Hepatocyte (in vitro differentiated cells): Measurements from ENCODE around the gene PKLR. TPM values are rescaled to one million over a fixed set of nuclear protein-coding genes. Genes with fewer than 3 reads are reported as not detected.
A peak's percentile ranks its signal among the peaks of the same experiment; 100 is the strongest.

Experiments used
- DNase-seq: peaks from one replicate; pipeline ENCODE4 v3.0.0-alpha.2; 2016; ENCODE audit warnings: low spot score
- H2AFZ ChIP-seq: fragments of 200-600 bp; sonication (generic); 2 replicates; pipeline ENCODE4 v1.6.0; 2016; ENCODE audit warnings: antibody characterized with exemption, mild to moderate bottlenecking
- H3K27ac ChIP-seq: fragments of 200-600 bp; sonication (generic); 2 replicates; pipeline ENCODE4 v1.5.1; 2016; ENCODE audit warnings: mild to moderate bottlenecking
- H3K27me3 ChIP-seq: fragments of 200-600 bp; sonication (generic); 2 replicates; pipeline ENCODE4 v1.6.1; 2016
- H3K36me3 ChIP-seq: fragments of 200-600 bp; sonication (generic); replicated peaks from 2 replicates; pipeline ENCODE4 v1.5.1; 2016; ENCODE audit warnings: low read depth; ENCODE audit not compliant: insufficient read depth
- H3K4me1 ChIP-seq: fragments of 200-600 bp; sonication (generic); 2 replicates; pipeline ENCODE4 v1.5.1; 2016; ENCODE audit warnings: mild to moderate bottlenecking, moderate library complexity; ENCODE audit not compliant: insufficient read depth
- H3K4me2 ChIP-seq: fragments of 200-600 bp; sonication (generic); 2 replicates; pipeline ENCODE4 v1.6.0; 2016
- H3K4me3 ChIP-seq: fragments of 200-600 bp; sonication (generic); 2 replicates; pipeline ENCODE4 v1.5.1; 2016; ENCODE audit warnings: mild to moderate bottlenecking
- H3K79me2 ChIP-seq: fragments of 200-600 bp; sonication (generic); 2 replicates; pipeline ENCODE4 v1.6.0; 2017; ENCODE audit warnings: mild to moderate bottlenecking
- H3K9me2 ChIP-seq: fragments of 200-600 bp; sonication (generic); replicated peaks from 2 replicates; pipeline ENCODE4 v1.6.0; 2017; ENCODE audit warnings: mild to moderate bottlenecking; ENCODE audit not compliant: insufficient read depth
- H3K9me3 ChIP-seq: fragments of 200-600 bp; sonication (generic); 2 replicates; pipeline ENCODE4 v1.5.1; 2016; ENCODE audit warnings: low read depth, mild to moderate bottlenecking
- H4K20me1 ChIP-seq: fragments of 200-600 bp; sonication (generic); 2 replicates; pipeline ENCODE4 v1.6.0; 2016; ENCODE audit warnings: mild to moderate bottlenecking; ENCODE audit not compliant: insufficient read depth, poor library complexity, severe bottlenecking
- CTCF ChIP-seq: fragments of 200-600 bp; sonication (generic); IDR thresholded peaks from 2 replicates; pipeline ENCODE4 v1.5.1; 2016; ENCODE audit warnings: antibody characterized with exemption, mild to moderate bottlenecking; ENCODE audit not compliant: poor library complexity
- EZH2 ChIP-seq: fragments of 200-600 bp; sonication (generic); IDR thresholded peaks from 2 replicates; pipeline ENCODE4 v1.6.1; 2016; ENCODE audit warnings: antibody characterized with exemption, mild to moderate bottlenecking, borderline replicate concordance
- EZH2phosphoT487 ChIP-seq: fragments of 200-600 bp; sonication (generic); IDR thresholded peaks from one replicate; pipeline ENCODE4 v1.6.1; 2018; ENCODE audit warnings: antibody characterized with exemption, mild to moderate bottlenecking, low read depth, moderate library complexity; ENCODE audit not compliant: unreplicated experiment, severe bottlenecking
- WGBS: methylation state at CpG from one replicate; pipeline ENCODE4 v1.1.6; 2016; ENCODE audit warnings: low lambda C conversion rate; ENCODE audit errors: missing lambda C conversion rate; 5-methylcytosine and 5-hydroxymethylcytosine counted together
- polyA plus RNA-seq: library from polyadenylated mRNA; unstranded; fragments of >200 nt; fragmentation: Nextera tagmentation; extraction: Ambion mirVana; gene quantifications from 2 replicates; pipeline ENCODE4 v1.2.1, GENCODE V29; 2016
- total RNA-seq: library from RNA; depleted of rRNA; stranded (reverse); fragments of >200 nt; gene quantifications from 2 replicates; pipeline ENCODE4 v1.2.3, GENCODE V29; 2014

Gene PKLR
- total and polyA plus RNA-seq, 2 experiments from 2014 or later: 10.9 to 13.3 TPM

GRCh38 chr1:155320252-155320651 lies 19.0 kb upstream of the PKLR start:
- H3K9me2 ChIP-seq: no peaks in the 10 kb centered on the region
- H4K20me1 ChIP-seq: peaks cover 9% of the 10 kb centered on the region
- DNase-seq: no peak
- no peak overlapping the region for H2AFZ ChIP-seq
- H3K4me2 ChIP-seq: peak overlapping the region; percentile 87
- H3K9me3 ChIP-seq: no peaks in the 10 kb centered on the region
- H3K36me3 ChIP-seq: no peaks in the 10 kb centered on the region
- 80% methylated on average over 11 of the region's 11 CpGs for WGBS
- H3K27ac ChIP-seq: no peak overlapping the region
- TF ChIP-seq EZH2 (no peak), CTCF (no peak), EZH2phosphoT487 (no peak)
- peaks cover 8% of the 10 kb centered on the region for H3K79me2 ChIP-seq
- H3K4me3 ChIP-seq: no peak overlapping the region
- H3K4me1 ChIP-seq: peaks cover 27% of the 10 kb centered on the region
- H3K27me3 ChIP-seq: no peaks in the 10 kb centered on the region

GRCh38 chr1:155319536-155319935 lies 18.3 kb upstream of the PKLR start:
- Histone ChIP-seq H3K27ac (no peak overlapping the region), H3K36me3 (no peaks in the 10 kb centered on the region), H3K4me1 (peaks cover 26% of the 10 kb centered on the region), H3K9me3 (no peaks in the 10 kb centered on the region), H4K20me1 (peaks cover 7% of the 10 kb centered on the region), H3K27me3 (no peaks in the 10 kb centered on the region), H3K4me3 (no peak overlapping the region), H3K4me2 (no peak overlapping the region), H3K9me2 (no peaks in the 10 kb centered on the region), H3K79me2 (peaks cover 8% of the 10 kb centered on the region), H2AFZ (no peak overlapping the region)
- 95% methylated on average over 5 of the region's 5 CpGs for WGBS
- no peak for TF ChIP-seq CTCF
- no peak for TF ChIP-seq EZH2phosphoT487
- no peak for TF ChIP-seq EZH2
- DNase-seq: no peak

GRCh38 chr1:155318082-155318481 lies 16.8 kb upstream of the PKLR start:
- TF ChIP-seq CTCF (no peak), EZH2 (no peak), EZH2phosphoT487 (no peak)
- H3K27ac ChIP-seq: no peak overlapping the region

GRCh38 chr1:155316922-155317321 lies 15.7 kb upstream of the PKLR start:
- Histone ChIP-seq H2AFZ (no peak overlapping the region), H3K4me3 (no peak overlapping the region), H3K4me1 (peaks cover 19% of the 10 kb centered on the region), H3K9me2 (no peaks in the 10 kb centered on the region), H3K27me3 (no peaks in the 10 kb centered on the region), H3K36me3 (no peaks in the 10 kb centered on the region), H3K27ac (peak overlapping the region; percentile 54), H3K9me3 (no peaks in the 10 kb centered on the region), H3K79me2 (peaks cover 25% of the 10 kb centered on the region), H4K20me1 (peaks cover 4% of the 10 kb centered on the region), H3K4me2 (peak overlapping the region; percentile 45)
- TF ChIP-seq EZH2 (no peak), CTCF (no peak), EZH2phosphoT487 (no peak)
- WGBS: 70% methylated on average over 3 of the region's 3 CpGs
- DNase-seq: no peak

More at GRCh38 chr1:155318082-155318481, 16.8 kb upstream of the PKLR start:
- peaks cover 20% of the 10 kb centered on the region for H3K79me2 ChIP-seq
- DNase-seq: no peak
- H3K9me3 ChIP-seq: no peaks in the 10 kb centered on the region
- H2AFZ ChIP-seq: no peak overlapping the region
- peaks cover 7% of the 10 kb centered on the region for H4K20me1 ChIP-seq
- no peaks in the 10 kb centered on the region for H3K36me3 ChIP-seq
- H3K4me1 ChIP-seq: peaks cover 26% of the 10 kb centered on the region
- no peak overlapping the region for H3K4me3 ChIP-seq
- no peak overlapping the region for H3K4me2 ChIP-seq
- H3K27me3 ChIP-seq: no peaks in the 10 kb centered on the region
- WGBS: 98% methylated on average over 9 of the region's 9 CpGs
- H3K9me2 ChIP-seq: no peaks in the 10 kb centered on the region
